Fibroblast of pulmonary artery (primary cell): Measurements from ENCODE around the gene ZNF813.

Source experiments
- DNase-seq: peaks from one replicate; pipeline ENCODE4 v3.0.0-alpha.2; 2010; ENCODE audit warnings: low read depth
- H3K4me3 ChIP-seq: replicated peaks from 2 replicates; pipeline ENCODE4 v1.5.1; 2011; ENCODE audit warnings: low read depth, mild to moderate bottlenecking, control low read depth, low read length, moderate library complexity
- TF ChIP-seq, protein P1 (sequence below): IDR thresholded peaks from 2 replicates; pipeline ENCODE4 v1.5.1; 2011; ENCODE audit warnings: mild to moderate bottlenecking, control low read depth, low read length, inconsistent platforms; ENCODE audit errors: missing control alignments

ZNF813 gene

GRCh38 chr19:53536225-53536548 is 68.7 kb downstream of the ZNF813 start:
- no peak overlapping the region for H3K4me3 ChIP-seq
- TF ChIP-seq, protein P1, sequence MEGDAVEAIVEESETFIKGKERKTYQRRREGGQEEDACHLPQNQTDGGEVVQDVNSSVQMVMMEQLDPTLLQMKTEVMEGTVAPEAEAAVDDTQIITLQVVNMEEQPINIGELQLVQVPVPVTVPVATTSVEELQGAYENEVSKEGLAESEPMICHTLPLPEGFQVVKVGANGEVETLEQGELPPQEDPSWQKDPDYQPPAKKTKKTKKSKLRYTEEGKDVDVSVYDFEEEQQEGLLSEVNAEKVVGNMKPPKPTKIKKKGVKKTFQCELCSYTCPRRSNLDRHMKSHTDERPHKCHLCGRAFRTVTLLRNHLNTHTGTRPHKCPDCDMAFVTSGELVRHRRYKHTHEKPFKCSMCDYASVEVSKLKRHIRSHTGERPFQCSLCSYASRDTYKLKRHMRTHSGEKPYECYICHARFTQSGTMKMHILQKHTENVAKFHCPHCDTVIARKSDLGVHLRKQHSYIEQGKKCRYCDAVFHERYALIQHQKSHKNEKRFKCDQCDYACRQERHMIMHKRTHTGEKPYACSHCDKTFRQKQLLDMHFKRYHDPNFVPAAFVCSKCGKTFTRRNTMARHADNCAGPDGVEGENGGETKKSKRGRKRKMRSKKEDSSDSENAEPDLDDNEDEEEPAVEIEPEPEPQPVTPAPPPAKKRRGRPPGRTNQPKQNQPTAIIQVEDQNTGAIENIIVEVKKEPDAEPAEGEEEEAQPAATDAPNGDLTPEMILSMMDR: no peak
- DNase-seq: no peak

DNA sequence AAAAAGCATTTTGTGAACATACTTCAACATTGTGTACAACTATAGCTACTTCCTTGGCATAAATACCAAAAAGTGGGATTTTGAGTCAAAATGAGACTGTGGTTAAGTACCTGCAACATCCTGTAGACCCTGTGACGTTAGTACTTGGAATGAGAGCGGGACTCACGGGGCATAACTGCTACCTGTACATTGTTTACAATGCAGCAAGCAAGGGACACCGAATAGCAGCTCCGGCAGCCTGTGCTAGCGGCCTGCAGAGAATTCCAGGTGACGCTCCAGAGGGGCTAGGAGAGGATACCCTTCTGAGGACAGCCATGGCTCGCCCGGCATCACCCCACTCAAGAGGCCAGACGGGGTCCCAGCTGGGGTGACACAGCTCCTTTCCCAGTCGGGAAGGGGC is 69.6 kb downstream of the ZNF813 start:
- H3K4me3 ChIP-seq: peak overlapping the region; percentile 64
- no peak for DNase-seq
- TF ChIP-seq, protein P1: no peak

DNA sequence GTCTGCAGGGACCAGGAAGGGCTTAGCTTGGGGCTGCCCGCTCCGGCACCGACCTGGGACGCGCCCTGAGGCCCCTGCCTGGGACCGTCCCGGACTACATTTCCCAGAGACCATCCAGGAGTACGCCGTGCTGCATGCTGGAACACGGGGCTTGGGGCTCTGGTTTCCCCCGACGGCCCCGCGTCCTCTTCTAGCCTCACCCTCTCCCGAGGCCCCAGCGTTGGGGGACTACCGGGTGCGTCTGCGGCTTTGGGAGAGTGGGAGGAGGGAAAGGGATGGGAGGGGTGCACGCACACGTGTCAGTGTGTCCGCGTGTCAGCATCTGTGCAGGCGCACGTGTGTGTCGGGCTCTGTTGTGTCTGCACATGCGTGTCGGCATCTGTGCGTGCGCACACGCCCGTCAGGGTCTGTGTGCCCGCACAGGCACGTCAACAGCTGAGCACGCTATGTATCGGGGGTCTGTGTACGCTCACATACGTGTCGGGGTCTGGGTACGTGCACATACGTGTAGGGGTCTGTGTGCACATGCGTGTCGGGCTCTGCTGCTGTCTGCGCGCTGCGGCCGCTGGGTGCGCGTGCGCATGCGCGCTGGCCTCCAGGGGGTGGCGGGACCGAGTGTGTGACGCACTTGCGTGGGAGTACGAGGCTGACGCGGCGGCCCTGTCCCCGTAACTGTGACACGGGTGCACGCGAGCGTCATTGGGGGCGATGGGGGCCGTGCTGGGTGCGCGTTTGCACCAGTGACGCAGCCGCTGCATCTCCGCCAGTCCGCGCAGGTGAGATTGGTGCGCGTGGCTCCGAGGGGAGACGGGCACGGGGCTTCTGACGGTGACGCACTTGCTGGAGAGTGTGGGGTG is 70.2 kb downstream of the ZNF813 start, which contains the start of gene ZNF331:
TSS of gene ZNF331 (plus strand) at position 625 of the 857 bp plus-strand sequence. CDS start 31,232 bp downstream, outside the sequence.
- DNase-seq: peak; percentile 85
- TF ChIP-seq, protein P1: peak; percentile 27
- peak within 1 kb of the TSS; percentile 64 for H3K4me3 ChIP-seq

DNA sequence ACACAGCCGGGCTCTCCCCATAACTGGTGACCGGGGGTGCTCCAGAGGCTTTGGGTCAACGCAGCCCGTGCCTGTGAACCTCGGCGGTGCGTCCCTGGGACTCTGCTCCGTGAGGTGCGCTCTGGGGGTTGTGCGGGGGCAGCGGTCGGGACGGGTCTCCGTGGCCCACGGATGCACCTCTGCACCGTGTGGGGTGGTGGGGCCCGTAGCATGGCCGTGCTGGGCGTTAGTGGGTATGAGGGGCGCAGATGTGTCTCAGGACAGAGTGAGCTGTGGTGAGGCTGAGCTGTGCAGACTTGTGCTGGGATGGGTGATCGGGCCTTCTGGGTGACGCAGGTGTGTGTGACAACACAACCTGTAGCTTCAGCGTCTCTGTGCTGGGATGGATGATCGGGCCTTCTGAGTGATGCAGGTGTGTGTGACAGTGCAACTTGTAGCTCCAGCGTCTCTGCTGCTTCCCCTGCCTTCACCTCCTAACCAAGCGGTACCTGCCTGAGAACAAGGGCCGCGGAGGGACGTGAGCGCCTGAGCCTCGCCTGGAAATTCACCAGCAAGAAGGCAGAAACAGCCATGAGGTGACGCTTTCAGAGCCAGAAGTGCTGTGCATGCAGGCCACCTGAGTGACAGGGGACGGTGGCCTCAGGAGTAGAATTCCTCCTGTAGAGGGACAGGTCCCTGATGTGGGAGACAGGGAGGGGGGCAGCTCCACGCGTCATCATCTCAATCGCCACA is 71.0 kb downstream of the ZNF813 start:
- no peak for DNase-seq
- H3K4me3 ChIP-seq: peak overlapping the region; percentile 64
- TF ChIP-seq, protein P1: no peak

DNA sequence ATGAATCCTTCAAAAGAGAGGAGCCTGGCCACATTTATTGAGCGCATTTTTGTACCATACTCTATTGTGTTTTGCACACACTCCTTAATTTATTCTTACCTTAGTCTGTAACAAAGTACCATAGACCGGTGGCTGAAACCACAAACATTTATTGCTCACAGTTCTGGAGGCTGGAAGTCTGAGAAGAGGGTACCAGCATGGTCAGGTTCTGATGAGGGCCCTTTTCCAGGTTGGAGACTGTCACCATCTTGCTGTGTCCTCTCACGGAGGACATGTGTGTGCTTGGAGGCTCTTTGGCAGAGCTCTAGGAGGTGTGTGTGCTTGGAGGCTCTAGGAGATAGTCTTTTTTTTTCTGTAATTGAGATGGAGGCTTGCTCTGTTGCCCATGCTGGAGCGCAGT is 72.6 kb downstream of the ZNF813 start:
- TF ChIP-seq, protein P1: no peak
- no peak overlapping the region for H3K4me3 ChIP-seq
- DNase-seq: no peak

GRCh38 chr19:53541971-53542370 is 74.4 kb downstream of the ZNF813 start:
- TF ChIP-seq, protein P1: no peak
- no peak for DNase-seq

More at GRCh38 chr19:53541971-53542370, 74.4 kb downstream of the ZNF813 start:
- H3K4me3 ChIP-seq: no peak overlapping the region
